A549 (cell line): Measurements from ENCODE around the gene C11orf86. TPM values are rescaled to one million over a fixed set of nuclear protein-coding genes. Genes with fewer than 3 reads are reported as not detected.

Experiments used
- ATAC-seq, 2 experiments: fragments of 200-7000 bp in 1 of 2; fragments of >200 bp in 1 of 2; cut with Nextera tagmentation in 1 of 2; cut with Tn5 transposase in 1 of 2; 3 replicates each; pipeline versions ENCODE4 v1.8.0 to v1.9.1; 2018 to 2020; ENCODE audit warnings: mild to moderate bottlenecking in 1 of 2, moderate library complexity in 1 of 2
- CTCF ChIA-PET: fragments of 300-600 bp; sonication (Branson Sonifier 250); formaldehyde crosslinking; extraction: SDS; loops from one replicate; lab custom pipeline; 2021; ENCODE audit warnings: antibody characterized with exemption, inconsistent platforms; lab: Yijun Ruan, JAX
- POLR2A ChIA-PET: fragments of 350-600 bp; formaldehyde crosslinking; extraction: SDS; loops from one replicate; lab custom pipeline; 2021; ENCODE audit warnings: antibody characterized with exemption, inconsistent platforms; lab: Yijun Ruan, JAX
- DNase-seq, 2 experiments: peaks; one replicate each; pipeline versions ENCODE4 v3.0.0 to v3.0.0-alpha.2; 2011 to 2016; ENCODE audit warnings: low read depth in 1 of 2, low spot score in 1 of 2
- FAIRE-seq: peaks from 2 replicates; lab custom pipeline; 2011; peaks lifted over from hg19 to GRCh38; lab: Jason Lieb, UNC
- H3K27ac ChIP-seq, 2 experiments: fragments of >200 bp; sonication (Bioruptor Twin); formaldehyde crosslinking; 3 replicates each; pipeline ENCODE4 v1.5.1; 2016 to 2017
- H3K4me1 ChIP-seq: fragments of >200 bp; sonication (Bioruptor Twin); formaldehyde crosslinking; 3 replicates; pipeline ENCODE4 v1.6.1; 2016
- H3K4me2 ChIP-seq: fragments of >200 bp; sonication (Bioruptor Twin); formaldehyde crosslinking; 3 replicates; pipeline ENCODE4 v1.6.1; 2016
- H3K4me3 ChIP-seq: fragments of >200 bp; sonication (Bioruptor Twin); formaldehyde crosslinking; 3 replicates; pipeline ENCODE4 v1.5.1; 2016
- H3K9me3 ChIP-seq: fragments of >200 bp; sonication (Bioruptor Twin); formaldehyde crosslinking; 3 replicates; pipeline ENCODE4 v1.6.1; 2016
- CHD2 ChIP-seq: fragments of 150-350 bp; IDR thresholded peaks from 2 replicates; pipeline ENCODE4 v1.6.1; 2014; ENCODE audit warnings: low read length; ENCODE audit not compliant: partially characterized antibody
- EHF ChIP-seq: fragments of 250-450 bp; sonication (Bioruptor Pico); IDR thresholded peaks from 2 replicates; pipeline ENCODE4 v1.5.0; 2020; ENCODE audit warnings: mild to moderate bottlenecking
- EP300 ChIP-seq, 2 experiments: fragments of >200 bp; sonication (Bioruptor Twin); formaldehyde crosslinking; IDR thresholded peaks; 2 replicates in 1 of 2; 3 replicates in 1 of 2; pipeline ENCODE4 v1.6.1; 2016 to 2017
- HES2 ChIP-seq: fragments of >200 bp; sonication (Bioruptor Twin); formaldehyde crosslinking; IDR thresholded peaks from 2 replicates; pipeline ENCODE4 v1.6.1; 2016
- HEYL ChIP-seq: fragments of 250-450 bp; sonication (Bioruptor Pico); IDR thresholded peaks from 2 replicates; pipeline ENCODE4 v1.8.0; 2021; ENCODE audit warnings: mild to moderate bottlenecking, moderate library complexity
- HOXB13 ChIP-seq: fragments of 250-450 bp; sonication (Bioruptor Pico); IDR thresholded peaks from 2 replicates; pipeline ENCODE4 v1.5.0; 2020; ENCODE audit warnings: low read depth, mild to moderate bottlenecking, moderate library complexity
- HOXB5 ChIP-seq: fragments of 250-450 bp; sonication (Bioruptor Pico); IDR thresholded peaks from 2 replicates; pipeline ENCODE4 v1.5.0; 2020; ENCODE audit warnings: mild to moderate bottlenecking, moderate library complexity
- JUNB ChIP-seq: fragments of >200 bp; sonication (Bioruptor Twin); formaldehyde crosslinking; IDR thresholded peaks from 2 replicates; pipeline ENCODE4 v1.6.1; 2016
- KDM1A ChIP-seq: fragments of 200-600 bp; sonication (generic); IDR thresholded peaks from 2 replicates; pipeline ENCODE4 v1.6.1; 2016; ENCODE audit warnings: low read depth, mild to moderate bottlenecking
- NPAS2 ChIP-seq: fragments of 250-450 bp; sonication (Bioruptor Pico); IDR thresholded peaks from 2 replicates; pipeline ENCODE4 v1.8.0; 2022; ENCODE audit warnings: mild to moderate bottlenecking, moderate library complexity, borderline replicate concordance
- POLR2AphosphoS2 ChIP-seq: conservative IDR thresholded peaks from 2 replicates; pipeline ENCODE4 v1.6.1; 2012; ENCODE audit warnings: low read length, improper control_type of control experiment, inconsistent platforms
- RAD21 ChIP-seq, 2 experiments: fragments of >200 bp in 1 of 2; sonication (Bioruptor Twin) in 1 of 2; formaldehyde crosslinking in 1 of 2; IDR thresholded peaks in 1 of 2; conservative IDR thresholded peaks in 1 of 2; 2 replicates in 1 of 2; 3 replicates in 1 of 2; pipeline ENCODE4 v1.6.1; 2012 to 2018; ENCODE audit warnings: inconsistent platforms in 1 of 2
- RARB ChIP-seq: fragments of 250-450 bp; sonication (Bioruptor Pico); IDR thresholded peaks from 2 replicates; pipeline ENCODE4 v1.8.0; 2021; ENCODE audit warnings: mild to moderate bottlenecking, moderate library complexity
- RFX5 ChIP-seq: fragments of 450-650 bp; IDR thresholded peaks from 2 replicates; pipeline ENCODE4 v1.7.1; 2014; ENCODE audit warnings: antibody characterized with exemption, mild to moderate bottlenecking, moderate library complexity
- ZC3H11A ChIP-seq: fragments of 450-650 bp; IDR thresholded peaks from 2 replicates; pipeline ENCODE4 v1.6.1; 2014; ENCODE audit warnings: antibody characterized with exemption, mild to moderate bottlenecking
- ZNF302 ChIP-seq: fragments of 250-450 bp; sonication (Bioruptor Pico); IDR thresholded peaks from 2 replicates; pipeline ENCODE4 v1.9.0; 2021; ENCODE audit warnings: inconsistent platforms, mild to moderate bottlenecking, moderate library complexity
- WGBS: methylation state at CpG from one replicate; pipeline ENCODE4 v1.1.6; 2017; ENCODE audit errors: missing lambda C conversion rate; 5-methylcytosine and 5-hydroxymethylcytosine counted together
- polyA plus RNA-seq, 4 experiments: library from polyadenylated mRNA; depleted of rRNA in 3 of 4; stranded (reverse); fragments of >200 nt; fragmentation: RNase III in 1 of 4; extraction: RNeasy Plus Mini Kit Qiagen cat#74134 plus additional on column Dnase treatment in 1 of 4; gene quantifications; 2 replicates in 3 of 4; 3 replicates in 1 of 4; pipeline ENCODE4 v1.2.3, GENCODE V29; 2011 to 2017
- TF ChIP-seq, protein P1 (sequence below): fragments of 250-450 bp; sonication (Bioruptor Pico); IDR thresholded peaks from 2 replicates; pipeline ENCODE4 v1.5.0; 2021; ENCODE audit warnings: mild to moderate bottlenecking, moderate library complexity, borderline replicate concordance
- TF ChIP-seq, protein P2 (sequence below): fragments of 200-600 bp; sonication (generic); IDR thresholded peaks from 2 replicates; pipeline ENCODE4 v1.6.1; 2016; ENCODE audit warnings: antibody characterized with exemption, mild to moderate bottlenecking, moderate library complexity
- TF ChIP-seq, protein P3 (sequence below): IDR thresholded peaks from 2 replicates; pipeline ENCODE4 v1.6.1; 2012; ENCODE audit warnings: low read depth, borderline replicate concordance
- TF ChIP-seq, protein P4 (sequence below): fragments of >200 bp; sonication (Bioruptor Twin); formaldehyde crosslinking; IDR thresholded peaks from 3 replicates; pipeline ENCODE4 v1.5.1; 2016
- TF ChIP-seq, protein P5 (sequence below): fragments of 250-450 bp; sonication (Bioruptor Pico); IDR thresholded peaks from 2 replicates; pipeline ENCODE4 v1.5.0; 2020; ENCODE audit warnings: low read depth, mild to moderate bottlenecking, moderate library complexity

The C11orf86 gene
- polyA plus RNA-seq, 2 of the 4 experiments (the other 2 are of a cell fraction), result 9.3 to 56.4 TPM

DNA sequence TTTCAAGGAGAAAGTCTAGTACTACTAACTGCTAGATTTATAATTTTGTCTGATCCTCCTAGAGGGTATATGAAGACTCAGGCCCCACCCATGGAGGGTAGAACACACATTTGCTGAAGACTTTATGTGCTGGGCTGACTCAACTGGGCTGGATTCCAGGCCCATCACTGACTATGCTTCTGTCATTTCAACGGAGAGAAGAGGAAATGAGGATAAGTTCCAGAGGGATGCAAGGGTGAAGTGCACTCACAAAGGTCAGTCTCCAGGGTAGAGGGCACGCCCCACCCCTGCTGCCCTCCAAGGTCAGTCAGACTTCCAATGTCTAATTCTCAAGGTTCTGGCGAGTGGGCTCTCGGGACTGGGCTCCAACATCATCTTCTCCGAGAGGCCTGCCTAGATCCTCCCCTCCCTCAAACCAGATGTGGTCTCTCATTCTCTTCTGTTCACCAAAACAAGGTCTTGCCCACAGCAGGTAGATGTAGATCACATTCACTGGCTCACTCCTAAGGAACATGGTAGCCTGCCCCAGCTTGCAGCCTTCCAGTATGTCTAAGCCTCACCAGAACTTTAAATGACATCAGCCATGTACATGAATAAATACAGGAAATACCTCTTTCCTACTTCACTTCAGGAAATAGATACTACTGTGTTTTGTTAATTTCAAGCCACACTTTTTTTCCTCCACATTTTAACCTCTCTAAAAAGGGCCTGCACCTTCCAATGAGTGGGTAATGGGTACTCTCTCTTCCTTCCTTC lies 7.3 kb upstream of the C11orf86 start (continued):
- TF ChIP-seq HEYL (no peak), RAD21 (conservative IDR thresholded peaks at IDR 0.05 in 1 of 2, IDR thresholded peaks at IDR 0.05 in 1 of 2) (no peak), HES2 (no peak), KDM1A (no peak), ZC3H11A (no peak), RFX5 (no peak), RARB (CRISPR knock-in tag) (no peak), NPAS2 (CRISPR knock-in tag) (no peak), EP300 (IDR thresholded peaks at IDR 0.05) (no peak), CHD2 (no peak), ZNF302 (CRISPR knock-in tag) (no peak), HOXB13 (CRISPR knock-in tag) (no peak)
- TF ChIP-seq, protein P1, sequence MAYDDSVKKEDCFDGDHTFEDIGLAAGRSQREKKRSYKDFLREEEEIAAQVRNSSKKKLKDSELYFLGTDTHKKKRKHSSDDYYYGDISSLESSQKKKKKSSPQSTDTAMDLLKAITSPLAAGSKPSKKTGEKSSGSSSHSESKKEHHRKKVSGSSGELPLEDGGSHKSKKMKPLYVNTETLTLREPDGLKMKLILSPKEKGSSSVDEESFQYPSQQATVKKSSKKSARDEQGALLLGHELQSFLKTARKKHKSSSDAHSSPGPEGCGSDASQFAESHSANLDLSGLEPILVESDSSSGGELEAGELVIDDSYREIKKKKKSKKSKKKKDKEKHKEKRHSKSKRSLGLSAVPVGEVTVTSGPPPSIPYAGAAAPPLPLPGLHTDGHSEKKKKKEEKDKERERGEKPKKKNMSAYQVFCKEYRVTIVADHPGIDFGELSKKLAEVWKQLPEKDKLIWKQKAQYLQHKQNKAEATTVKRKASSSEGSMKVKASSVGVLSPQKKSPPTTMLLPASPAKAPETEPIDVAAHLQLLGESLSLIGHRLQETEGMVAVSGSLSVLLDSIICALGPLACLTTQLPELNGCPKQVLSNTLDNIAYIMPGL (CRISPR knock-in tag), result no peak
- TF ChIP-seq, protein P2, sequence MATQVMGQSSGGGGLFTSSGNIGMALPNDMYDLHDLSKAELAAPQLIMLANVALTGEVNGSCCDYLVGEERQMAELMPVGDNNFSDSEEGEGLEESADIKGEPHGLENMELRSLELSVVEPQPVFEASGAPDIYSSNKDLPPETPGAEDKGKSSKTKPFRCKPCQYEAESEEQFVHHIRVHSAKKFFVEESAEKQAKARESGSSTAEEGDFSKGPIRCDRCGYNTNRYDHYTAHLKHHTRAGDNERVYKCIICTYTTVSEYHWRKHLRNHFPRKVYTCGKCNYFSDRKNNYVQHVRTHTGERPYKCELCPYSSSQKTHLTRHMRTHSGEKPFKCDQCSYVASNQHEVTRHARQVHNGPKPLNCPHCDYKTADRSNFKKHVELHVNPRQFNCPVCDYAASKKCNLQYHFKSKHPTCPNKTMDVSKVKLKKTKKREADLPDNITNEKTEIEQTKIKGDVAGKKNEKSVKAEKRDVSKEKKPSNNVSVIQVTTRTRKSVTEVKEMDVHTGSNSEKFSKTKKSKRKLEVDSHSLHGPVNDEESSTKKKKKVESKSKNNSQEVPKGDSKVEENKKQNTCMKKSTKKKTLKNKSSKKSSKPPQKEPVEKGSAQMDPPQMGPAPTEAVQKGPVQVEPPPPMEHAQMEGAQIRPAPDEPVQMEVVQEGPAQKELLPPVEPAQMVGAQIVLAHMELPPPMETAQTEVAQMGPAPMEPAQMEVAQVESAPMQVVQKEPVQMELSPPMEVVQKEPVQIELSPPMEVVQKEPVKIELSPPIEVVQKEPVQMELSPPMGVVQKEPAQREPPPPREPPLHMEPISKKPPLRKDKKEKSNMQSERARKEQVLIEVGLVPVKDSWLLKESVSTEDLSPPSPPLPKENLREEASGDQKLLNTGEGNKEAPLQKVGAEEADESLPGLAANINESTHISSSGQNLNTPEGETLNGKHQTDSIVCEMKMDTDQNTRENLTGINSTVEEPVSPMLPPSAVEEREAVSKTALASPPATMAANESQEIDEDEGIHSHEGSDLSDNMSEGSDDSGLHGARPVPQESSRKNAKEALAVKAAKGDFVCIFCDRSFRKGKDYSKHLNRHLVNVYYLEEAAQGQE, result no peak
- TF ChIP-seq, protein P3, sequence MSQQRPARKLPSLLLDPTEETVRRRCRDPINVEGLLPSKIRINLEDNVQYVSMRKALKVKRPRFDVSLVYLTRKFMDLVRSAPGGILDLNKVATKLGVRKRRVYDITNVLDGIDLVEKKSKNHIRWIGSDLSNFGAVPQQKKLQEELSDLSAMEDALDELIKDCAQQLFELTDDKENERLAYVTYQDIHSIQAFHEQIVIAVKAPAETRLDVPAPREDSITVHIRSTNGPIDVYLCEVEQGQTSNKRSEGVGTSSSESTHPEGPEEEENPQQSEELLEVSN, result no peak
- TF ChIP-seq, protein P4, sequence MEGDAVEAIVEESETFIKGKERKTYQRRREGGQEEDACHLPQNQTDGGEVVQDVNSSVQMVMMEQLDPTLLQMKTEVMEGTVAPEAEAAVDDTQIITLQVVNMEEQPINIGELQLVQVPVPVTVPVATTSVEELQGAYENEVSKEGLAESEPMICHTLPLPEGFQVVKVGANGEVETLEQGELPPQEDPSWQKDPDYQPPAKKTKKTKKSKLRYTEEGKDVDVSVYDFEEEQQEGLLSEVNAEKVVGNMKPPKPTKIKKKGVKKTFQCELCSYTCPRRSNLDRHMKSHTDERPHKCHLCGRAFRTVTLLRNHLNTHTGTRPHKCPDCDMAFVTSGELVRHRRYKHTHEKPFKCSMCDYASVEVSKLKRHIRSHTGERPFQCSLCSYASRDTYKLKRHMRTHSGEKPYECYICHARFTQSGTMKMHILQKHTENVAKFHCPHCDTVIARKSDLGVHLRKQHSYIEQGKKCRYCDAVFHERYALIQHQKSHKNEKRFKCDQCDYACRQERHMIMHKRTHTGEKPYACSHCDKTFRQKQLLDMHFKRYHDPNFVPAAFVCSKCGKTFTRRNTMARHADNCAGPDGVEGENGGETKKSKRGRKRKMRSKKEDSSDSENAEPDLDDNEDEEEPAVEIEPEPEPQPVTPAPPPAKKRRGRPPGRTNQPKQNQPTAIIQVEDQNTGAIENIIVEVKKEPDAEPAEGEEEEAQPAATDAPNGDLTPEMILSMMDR, result no peak
- TF ChIP-seq, all 56 proteins: peak for 8

- TF ChIP-seq, protein P5, sequence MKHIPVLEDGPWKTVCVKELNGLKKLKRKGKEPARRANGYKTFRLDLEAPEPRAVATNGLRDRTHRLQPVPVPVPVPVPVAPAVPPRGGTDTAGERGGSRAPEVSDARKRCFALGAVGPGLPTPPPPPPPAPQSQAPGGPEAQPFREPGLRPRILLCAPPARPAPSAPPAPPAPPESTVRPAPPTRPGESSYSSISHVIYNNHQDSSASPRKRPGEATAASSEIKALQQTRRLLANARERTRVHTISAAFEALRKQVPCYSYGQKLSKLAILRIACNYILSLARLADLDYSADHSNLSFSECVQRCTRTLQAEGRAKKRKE, result peak; percentile 95
- peak; percentile 49; the same call in 1 of the 2 replicates for TF ChIP-seq ZNF302 (CRISPR knock-in tag)
- no peak for TF ChIP-seq JUNB
- 0 out of 2 replicates have a peak, but pooled peaks have one; percentile 43 for TF ChIP-seq EHF (CRISPR knock-in tag)
- TF ChIP-seq POLR2AphosphoS2, result no peak
- peak; percentile 94; the same call in 1 of the 2 replicates for TF ChIP-seq HOXB13 (CRISPR knock-in tag)
- TF ChIP-seq HOXB5 (CRISPR knock-in tag), result peak; percentile 54; the same call in 1 of the 2 replicates
- 0 out of 2 replicates have a peak, but pooled peaks have one; percentile 34 for TF ChIP-seq RARB (CRISPR knock-in tag)
- POLR2A ChIA-PET, result interaction anchor here (1.4 to 2.1 kb wide), 2 partner anchors 83 to 114 kb away, joined by 3 to 5 read pairs; no protein-coding TSS in a partner anchor
- Histone ChIP-seq H3K9me3 (no peaks in the 10 kb centered on the region), H3K4me1 (peaks cover 91% of the 10 kb centered on the region), H3K4me3 (no peak overlapping the region), H3K4me2 (peak overlapping the region; percentile 69), H3K27ac (peak overlapping the region; percentile 95 to 99)
- 66% methylated on average over 6 of the region's 6 CpGs for WGBS
- CTCF ChIA-PET, result interaction anchor here (0.6 to 2.4 kb wide), 7 partner anchors 10 to 86 kb away, joined by 3 to 8 read pairs (median 3); no protein-coding TSS in a partner anchor
- FAIRE-seq (no peak), ATAC-seq (peak in 1 of 2 experiments; percentile 1; a peak in 1 of 6 replicates), DNase-seq (no peak)
These were observed 5.4 kb upstream of the C11orf86 start for GRCh38 chr11:66969584-66970225.
